Mesendoderm (in vitro differentiated cells): ENCODE measurements around the gene NLK.
"Not testable (repeated sequence)": the region's sequence is repeated elsewhere in the genome, so short reads cannot be mapped to it uniquely, and the experiment has no call there.

ENCODE experiments used
- DNase-seq: peaks from one replicate; pipeline ENCODE4 v3.0.0; 2013
- H2AK5ac ChIP-seq: 2 replicates; pipeline ENCODE4 v1.6.1; 2013; ENCODE audit warnings: low read length, inconsistent platforms
- H2BK120ac ChIP-seq: 2 replicates; pipeline ENCODE4 v1.6.1; 2013; ENCODE audit warnings: low read depth, mild to moderate bottlenecking, low read length, moderate library complexity, mixed read lengths
- H2BK15ac ChIP-seq: replicated peaks from 2 replicates; pipeline ENCODE4 v1.6.1; 2013; ENCODE audit warnings: low read depth, mild to moderate bottlenecking, moderate library complexity
- H2BK5ac ChIP-seq: 2 replicates; pipeline ENCODE4 v1.6.1; 2013; ENCODE audit warnings: low read length, inconsistent platforms
- H3K18ac ChIP-seq: 2 replicates; pipeline ENCODE4 v1.6.1; 2013; ENCODE audit warnings: mild to moderate bottlenecking, low read length, mixed read lengths
- H3K23ac ChIP-seq: one replicate; pipeline ENCODE4 v1.6.1; 2013; ENCODE audit warnings: low read length
- H3K27ac ChIP-seq: 2 replicates; pipeline ENCODE4 v1.5.1; 2013; ENCODE audit warnings: low read depth, mild to moderate bottlenecking, inconsistent platforms, low read length, moderate library complexity
- H3K27me3 ChIP-seq: 2 replicates; pipeline ENCODE4 v1.6.1; 2013; ENCODE audit warnings: low read length, control low read depth, mild to moderate bottlenecking, inconsistent platforms; ENCODE audit not compliant: insufficient read depth, poor library complexity
- H3K36me3 ChIP-seq: 2 replicates; pipeline ENCODE4 v1.6.1; 2013; ENCODE audit warnings: low read length, inconsistent platforms; ENCODE audit not compliant: control insufficient read depth, insufficient read depth
- H3K4ac ChIP-seq: one replicate; pipeline ENCODE4 v1.6.1; 2013; ENCODE audit warnings: low read depth, mild to moderate bottlenecking, low read length, moderate library complexity
- H3K4me1 ChIP-seq: 2 replicates; pipeline ENCODE4 v1.6.1; 2013; ENCODE audit warnings: low read depth, low read length, inconsistent platforms; ENCODE audit not compliant: control insufficient read depth
- H3K4me2 ChIP-seq: 2 replicates; pipeline ENCODE4 v1.6.1; 2013; ENCODE audit warnings: low read length
- H3K4me3 ChIP-seq: 2 replicates; pipeline ENCODE4 v1.5.1; 2013; ENCODE audit warnings: mild to moderate bottlenecking, low read length
- H3K56ac ChIP-seq: one replicate; pipeline ENCODE4 v1.6.1; 2013; ENCODE audit warnings: low read length
- H3K79me1 ChIP-seq: 2 replicates; pipeline ENCODE4 v1.6.1; 2013; ENCODE audit warnings: low read length, inconsistent platforms
- H3K79me2 ChIP-seq: 2 replicates; pipeline ENCODE4 v1.6.1; 2013; ENCODE audit warnings: mild to moderate bottlenecking, low read length; ENCODE audit not compliant: control insufficient read depth, insufficient read depth
- H3K9ac ChIP-seq: 2 replicates; pipeline ENCODE4 v1.6.1; 2013; ENCODE audit warnings: low read length, inconsistent platforms
- H4K5ac ChIP-seq: one replicate; pipeline ENCODE4 v1.6.1; 2013; ENCODE audit warnings: low read length
- H4K8ac ChIP-seq: one replicate; pipeline ENCODE4 v1.6.1; 2013; ENCODE audit warnings: low read depth, mild to moderate bottlenecking, control low read depth, low read length, moderate library complexity
- WGBS: extraction: QIAGEN DNeasy Blood & Tissue Kit; methylation state at CpG from one replicate; pipeline ENCODE4 v1.1.7; 2013; ENCODE audit warnings: low lambda C conversion rate, missing lambda C conversion rate; ENCODE audit not compliant: insufficient coverage; ENCODE audit errors: extremely low coverage; 5-methylcytosine and 5-hydroxymethylcytosine counted together

The NLK gene

GRCh38 chr17:28227316-28228108 lies 185.0 kb downstream of the NLK start:
- Histone ChIP-seq H3K4me2 (peak overlapping the region; percentile 93), H3K36me3 (no peaks in the 10 kb centered on the region), H3K18ac (peak overlapping the region; percentile 35), H3K79me2 (no peaks in the 10 kb centered on the region), H3K56ac (peak overlapping the region; percentile 97), H3K4ac (peak overlapping the region; percentile 18), H2AK5ac (no peak overlapping the region), H4K5ac (no peak overlapping the region), H4K8ac (no peak overlapping the region), H3K23ac (peak overlapping the region; percentile 97), H2BK15ac (no peak overlapping the region), H3K4me3 (peak overlapping the region; percentile 65), H3K27ac (no peak overlapping the region), H3K79me1 (no peaks in the 10 kb centered on the region), H3K27me3 (no peaks in the 10 kb centered on the region), H3K9ac (peak overlapping the region; percentile 88), H2BK120ac (no peak overlapping the region), H3K4me1 (peaks cover 4% of the 10 kb centered on the region), H2BK5ac (no peak overlapping the region)
- WGBS: no CpG with 5 or more reads among the region's 66 CpGs
- DNase-seq: peak; percentile 99

- peak overlapping the region; percentile 65 for H3K4me3 ChIP-seq
- peak overlapping the region; percentile 88 for H3K9ac ChIP-seq
- H3K36me3 ChIP-seq: no peaks in the 10 kb centered on the region
- no peak overlapping the region for H2BK15ac ChIP-seq
- H3K23ac ChIP-seq: no peak overlapping the region
- peak overlapping the region; percentile 93 for H3K4me2 ChIP-seq
- H3K79me2 ChIP-seq: no peaks in the 10 kb centered on the region
- no peak overlapping the region for H4K5ac ChIP-seq
- H3K27ac ChIP-seq: no peak overlapping the region
- peak overlapping the region; percentile 35 for H3K18ac ChIP-seq
- no peak overlapping the region for H2BK5ac ChIP-seq
- H3K79me1 ChIP-seq: no peaks in the 10 kb centered on the region
- H3K4me1 ChIP-seq: peaks cover 4% of the 10 kb centered on the region
- H2BK120ac ChIP-seq: no peak overlapping the region
- no peaks in the 10 kb centered on the region for H3K27me3 ChIP-seq
- H2AK5ac ChIP-seq: no peak overlapping the region
- no peak overlapping the region for H4K8ac ChIP-seq
- peak overlapping the region; percentile 18 for H3K4ac ChIP-seq
- WGBS: no CpG with 5 or more reads among the region's 22 CpGs
- H3K56ac ChIP-seq: peak overlapping the region; percentile 97
- peak; percentile 78 for DNase-seq
Measured at GRCh38 chr17:28228109-28228840, 185.8 kb downstream of the NLK start.

GRCh38 chr17:28228986-28229729 lies 186.7 kb downstream of the NLK start:
- peak overlapping the region; percentile 97 for H3K56ac ChIP-seq
- H3K4me2 ChIP-seq: no peak overlapping the region
- H3K27ac ChIP-seq: no peak overlapping the region
- no peaks in the 10 kb centered on the region for H3K27me3 ChIP-seq
- H3K18ac ChIP-seq: no peak overlapping the region
- H3K4me1 ChIP-seq: peaks cover 4% of the 10 kb centered on the region
- H3K79me2 ChIP-seq: no peaks in the 10 kb centered on the region
- no peak overlapping the region for H2BK5ac ChIP-seq
- H2BK15ac ChIP-seq: no peak overlapping the region
- no peak overlapping the region for H3K4ac ChIP-seq
- no peak overlapping the region for H3K23ac ChIP-seq
- H2AK5ac ChIP-seq: peak overlapping the region; percentile 45
- no peaks in the 10 kb centered on the region for H3K36me3 ChIP-seq
- no peaks in the 10 kb centered on the region for H3K79me1 ChIP-seq
- no peak overlapping the region for H2BK120ac ChIP-seq
- no peak overlapping the region for H4K5ac ChIP-seq
- H3K4me3 ChIP-seq: no peak overlapping the region
- no peak overlapping the region for H4K8ac ChIP-seq
- no peak overlapping the region for H3K9ac ChIP-seq
- WGBS: no CpG with 5 or more reads among the region's 4 CpGs
- DNase-seq: no peak

- H2BK15ac ChIP-seq: no peak overlapping the region
- H4K8ac ChIP-seq: no peak overlapping the region
- peaks cover 4% of the 10 kb centered on the region for H3K4me1 ChIP-seq
- no peak overlapping the region for H3K23ac ChIP-seq
- no peak overlapping the region for H2BK120ac ChIP-seq
- H3K9ac ChIP-seq: no peak overlapping the region
- H3K36me3 ChIP-seq: no peaks in the 10 kb centered on the region
- DNase-seq: peak; percentile 62
- peak overlapping the region; percentile 22 for H3K56ac ChIP-seq
- WGBS: no CpG with 5 or more reads among the region's 7 CpGs
- H3K4me3 ChIP-seq: no peak overlapping the region
- no peak overlapping the region for H3K18ac ChIP-seq
- H2AK5ac ChIP-seq: no peak overlapping the region
- no peak overlapping the region for H3K4ac ChIP-seq
- no peaks in the 10 kb centered on the region for H3K27me3 ChIP-seq
- H3K27ac ChIP-seq: no peak overlapping the region
- no peak overlapping the region for H4K5ac ChIP-seq
- H2BK5ac ChIP-seq: no peak overlapping the region
- H3K79me1 ChIP-seq: no peaks in the 10 kb centered on the region
- H3K79me2 ChIP-seq: no peaks in the 10 kb centered on the region
- H3K4me2 ChIP-seq: no peak overlapping the region
Measured at GRCh38 chr17:28230011-28230410, 187.5 kb downstream of the NLK start.

- not testable (repeated sequence) for H3K36me3 ChIP-seq, H3K27me3 ChIP-seq, H2BK15ac ChIP-seq, H3K4me2 ChIP-seq, H4K8ac ChIP-seq, DNase-seq, H2BK120ac ChIP-seq, H3K18ac ChIP-seq, H3K56ac ChIP-seq, H2AK5ac ChIP-seq, H3K79me1 ChIP-seq, H3K4me3 ChIP-seq, H3K23ac ChIP-seq, H2BK5ac ChIP-seq, H3K4ac ChIP-seq, H3K4me1 ChIP-seq, H3K27ac ChIP-seq, H3K79me2 ChIP-seq, H4K5ac ChIP-seq, H3K9ac ChIP-seq
- no CpG with 5 or more reads among the region's 6 CpGs for WGBS
Measured at GRCh38 chr17:28230607-28231006, 188.1 kb downstream of the NLK start.
